ENCODE results near the gene DFFB.

DFFB gene

GRCh38 chr1:3876716-3877115 lies 19.4 kb downstream of the DFFB start:
- no peak for DNase-seq

GRCh38 chr1:3879099-3879498 lies 21.8 kb downstream of the DFFB start:
- DNase-seq: no peak

GRCh38 chr1:3879787-3880428 lies 22.6 kb downstream of the DFFB start:
- DNase-seq: no peak

- no peak for DNase-seq
These were observed 23.3 kb downstream of the DFFB start for GRCh38 chr1:3880429-3881192.

GRCh38 chr1:3881193-3881480 lies 23.9 kb downstream of the DFFB start:
- no peak for DNase-seq

GRCh38 chr1:3883194-3883925 lies 26.1 kb downstream of the DFFB start:
- DNase-seq: no peak

GRCh38 chr1:3884966-3885365 lies 27.7 kb downstream of the DFFB start:
- no peak for DNase-seq

- DNase-seq: no peak
These were observed 28.3 kb downstream of the DFFB start for GRCh38 chr1:3885611-3886010.

GRCh38 chr1:3886106-3886670 lies 28.9 kb downstream of the DFFB start:
- DNase-seq: no peak

GRCh38 chr1:3886691-3887090 lies 29.4 kb downstream of the DFFB start:
- DNase-seq: no peak

- no peak for DNase-seq
These were observed 31.0 kb downstream of the DFFB start for GRCh38 chr1:3888301-3888700.

GRCh38 chr1:3889936-3890335 lies 32.7 kb downstream of the DFFB start:
- DNase-seq: no peak

- no peak for DNase-seq
These were observed 33.4 kb downstream of the DFFB start for GRCh38 chr1:3890389-3891328.

- DNase-seq: no peak
These were observed 34.1 kb downstream of the DFFB start for GRCh38 chr1:3891329-3891865.

GRCh38 chr1:3892748-3893147 lies 35.5 kb downstream of the DFFB start:
- DNase-seq: no peak

GRCh38 chr1:3893190-3893589 lies 35.9 kb downstream of the DFFB start:
- no peak for DNase-seq

- DNase-seq: no peak
These were observed 37.5 kb downstream of the DFFB start for GRCh38 chr1:3894626-3895278.

GRCh38 chr1:3895279-3895950 lies 38.1 kb downstream of the DFFB start:
- no peak for DNase-seq

- DNase-seq: no peak
These were observed 38.7 kb downstream of the DFFB start for GRCh38 chr1:3895951-3896325.

GRCh38 chr1:3896396-3897000 lies 39.2 kb downstream of the DFFB start:
- no peak for DNase-seq

- no peak for DNase-seq
These were observed 41.1 kb downstream of the DFFB start for GRCh38 chr1:3898475-3898735.

All from NCI-H1417 treated with DMSO at 0.1 percent for 48 hours (cell line).